ENCODE data around the gene TLE1.

GRCh38 chr9:81598123-81598497 lies 91.2 kb downstream of the TLE1 start:
- TF ChIP-seq CTCF (conservative IDR thresholded peaks at IDR 0.05; ENCODE audit: low read depth, low read length) (no peak), SMC3 (IDR thresholded peaks at IDR 0.05; ENCODE audit: low read depth, low read length) (no peak), POLR2A (IDR thresholded peaks at IDR 0.05; ENCODE audit: low read depth, low read length) (no peak), RCOR1 (IDR thresholded peaks at IDR 0.05; ENCODE audit: insufficient replicate concordance, low read length) (no peak), RFX5 (IDR thresholded peaks at IDR 0.05; ENCODE audit: low read depth, low read length) (no peak), CEBPB (IDR thresholded peaks at IDR 0.05; ENCODE audit: low read depth, low read length) (no peak), BHLHE40 (IDR thresholded peaks at IDR 0.05; ENCODE audit: low read depth, low read length) (no peak), RAD21 (IDR thresholded peaks at IDR 0.05; ENCODE audit: low read length) (no peak), CHD1 (IDR thresholded peaks at IDR 0.05; ENCODE audit: low read depth, low read length) (no peak), USF2 (IDR thresholded peaks at IDR 0.05; ENCODE audit: low read depth, low read length) (no peak), ELK1 (IDR thresholded peaks at IDR 0.05; ENCODE audit: borderline replicate concordance, low read depth, low read length) (no peak), MAZ (IDR thresholded peaks at IDR 0.05; ENCODE audit: borderline replicate concordance, low read depth, low read length) (no peak), MXI1 (IDR thresholded peaks at IDR 0.05; ENCODE audit: borderline replicate concordance, low read depth, low read length) (no peak)

Measured in IMR-90 (cell line).